HG03558 (cell line): ENCODE data around the gene RTCA.
"Not testable (repeated sequence)": the region's sequence is repeated elsewhere in the genome, so short reads cannot be mapped to it uniquely, and the experiment has no call there.

Experiments used
- ATAC-seq: cut with Tn5 transposase; IDR thresholded peaks from one replicate; pipeline ENCODE4 v1.9.1; 2021; ENCODE audit warnings: moderate number of reproducible peaks; ENCODE audit not compliant: unreplicated experiment; ENCODE audit errors: extremely low read depth

Gene RTCA

DNA sequence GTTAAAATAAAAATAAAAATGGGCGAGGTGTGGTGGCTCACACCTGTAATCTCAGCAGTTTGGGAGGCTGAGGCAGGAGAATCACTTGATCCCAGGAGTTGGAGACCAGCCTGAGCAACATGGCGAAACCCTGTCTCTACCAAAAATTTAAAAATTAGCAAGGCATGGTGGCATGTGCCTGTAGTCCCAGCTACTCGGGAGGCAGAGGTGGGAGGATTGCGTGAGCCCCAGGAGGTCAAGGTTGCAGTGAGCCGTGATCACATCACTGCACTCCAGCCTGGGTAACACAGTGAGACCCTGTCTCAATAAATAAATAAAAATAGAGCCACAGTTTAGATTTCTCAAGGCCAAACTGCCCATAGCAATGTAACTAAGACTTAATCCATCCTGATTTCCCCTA lies 9.7 kb upstream of the RTCA start:
- not testable (repeated sequence) for ATAC-seq

DNA sequence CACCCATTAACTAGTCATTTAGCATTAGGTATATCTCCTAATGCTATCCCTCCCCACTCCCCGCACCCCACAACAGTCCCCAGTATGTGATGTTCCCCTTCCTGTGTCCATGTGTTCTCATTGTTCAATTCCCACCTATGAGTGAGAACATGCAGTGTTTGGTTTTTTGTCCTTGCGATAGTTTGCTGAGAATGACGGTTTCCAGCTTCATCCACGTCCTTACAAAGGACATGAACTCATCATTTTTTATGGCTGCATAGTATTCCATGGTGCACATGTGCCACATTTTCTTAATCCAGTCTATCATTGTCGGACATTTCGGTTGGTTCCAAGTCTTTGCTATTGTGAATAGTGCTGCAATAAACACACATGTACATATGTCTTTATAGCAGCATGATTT lies 7.6 kb upstream of the RTCA start:
- ATAC-seq, result not testable (repeated sequence)

DNA sequence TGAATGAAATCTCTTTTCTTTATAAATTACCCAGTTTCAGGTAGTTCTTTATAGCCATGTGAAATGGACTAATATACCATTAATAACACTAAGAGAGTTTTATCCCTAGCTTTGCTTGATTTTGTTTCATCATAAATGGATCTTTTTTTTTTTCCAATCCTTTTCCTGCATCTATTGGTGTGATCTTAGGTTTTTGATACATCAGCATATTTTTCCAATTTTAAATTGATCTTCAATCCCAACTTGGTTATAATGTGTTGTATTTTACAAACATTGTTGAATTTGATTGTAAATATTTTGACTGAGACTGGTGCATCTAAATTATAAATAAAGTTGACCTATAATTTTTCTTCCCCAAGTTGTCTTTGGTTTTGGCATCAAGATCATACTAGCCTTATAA lies 4.3 kb upstream of the RTCA start:
- ATAC-seq, result no peak

DNA sequence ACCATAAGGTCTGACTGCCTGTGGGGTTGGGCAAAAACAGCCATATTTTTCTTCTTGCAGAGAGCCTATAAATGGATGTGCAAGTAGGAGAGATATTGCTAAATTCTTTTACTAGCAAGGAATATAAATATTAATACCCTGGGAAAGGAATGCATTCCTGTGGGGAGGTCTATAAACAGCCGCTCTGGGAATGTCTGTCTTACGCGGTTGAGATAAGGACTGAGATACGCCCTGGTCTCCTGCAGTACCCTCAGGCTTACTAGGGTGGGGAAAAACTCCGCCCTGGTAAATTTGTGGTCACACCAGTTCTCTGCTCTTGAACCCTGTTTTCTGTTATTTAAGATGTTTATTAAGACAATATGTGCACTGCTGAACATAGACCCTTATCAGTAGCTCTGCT lies 1.9 kb upstream of the RTCA start:
- not testable (repeated sequence) for ATAC-seq

DNA sequence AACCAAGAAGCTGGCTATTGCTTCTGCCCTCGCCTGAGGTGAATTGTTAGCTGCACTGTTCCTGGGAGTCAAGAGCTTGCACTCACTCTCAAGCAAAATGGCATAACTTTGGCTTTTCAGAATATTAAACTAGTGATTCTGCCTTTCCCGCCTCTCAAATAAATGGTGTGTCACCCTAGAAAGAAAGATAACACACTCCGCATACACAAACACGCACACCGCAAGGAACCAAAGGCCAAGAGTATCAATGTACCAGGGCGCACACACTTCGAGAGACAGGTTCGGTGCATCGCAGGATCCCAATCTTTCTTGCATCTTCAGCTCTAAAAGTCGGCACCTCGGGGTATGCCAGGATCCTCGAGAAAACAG lies 470 bp upstream of the RTCA start:
- peak; percentile 22 for ATAC-seq

DNA sequence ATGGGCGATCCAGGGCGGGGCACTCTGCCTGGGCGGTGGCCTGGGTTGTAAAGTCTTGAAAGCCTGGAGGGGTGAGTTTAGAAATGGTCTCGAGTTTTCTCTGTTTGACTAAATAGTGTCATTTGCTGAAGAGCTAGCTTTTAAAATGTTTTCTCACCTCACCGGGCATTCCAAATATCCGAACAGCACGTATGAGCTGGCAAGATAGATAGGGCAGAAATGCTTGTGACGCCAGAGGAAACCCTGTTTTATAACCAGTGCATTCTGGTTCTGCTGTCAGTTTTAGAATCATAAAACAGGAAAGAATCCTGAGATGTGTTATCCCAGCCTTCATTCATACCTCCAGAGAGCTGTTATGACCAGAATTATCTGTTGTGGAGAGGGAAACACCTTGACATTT lies 725 bp downstream of the RTCA start:
- ATAC-seq, result no peak

DNA sequence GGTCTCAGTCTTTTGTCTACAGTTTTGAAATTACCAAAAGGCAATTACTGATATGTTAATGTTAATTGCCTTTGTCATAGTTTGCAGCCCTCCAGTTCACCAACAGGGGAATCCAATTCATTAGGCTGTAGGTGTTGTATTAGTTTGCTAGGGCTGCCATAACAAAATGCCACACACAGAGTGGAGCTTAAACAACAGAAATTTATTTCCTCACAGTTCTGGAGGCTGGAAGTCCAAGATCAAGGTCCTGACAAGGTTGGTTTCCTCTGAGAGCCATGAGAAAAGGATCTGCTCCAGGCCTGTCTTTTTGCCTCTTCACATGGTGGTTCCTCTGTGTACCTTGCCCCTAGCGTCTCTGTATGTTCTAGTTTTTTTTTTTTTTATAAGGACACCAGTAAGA lies 1.3 kb downstream of the RTCA start:
- no peak for ATAC-seq

DNA sequence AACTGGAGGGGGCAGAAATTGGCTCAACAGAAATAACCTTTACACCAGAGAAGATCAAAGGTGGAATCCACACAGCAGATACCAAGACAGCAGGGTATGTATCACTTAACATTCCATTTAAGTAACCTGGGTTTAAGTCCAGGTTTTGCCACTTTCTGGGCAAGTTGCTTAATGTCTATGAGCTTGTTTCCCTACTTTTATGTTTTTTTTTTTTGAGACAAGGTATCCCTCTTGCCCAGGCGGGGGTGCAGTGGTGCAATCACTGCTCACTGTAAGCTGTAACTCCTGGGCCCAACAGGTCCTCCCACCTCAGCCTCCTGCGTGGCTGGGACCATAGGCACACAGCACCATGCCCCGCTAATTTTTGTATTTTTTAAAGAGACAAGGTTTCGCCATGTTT lies 2.2 kb downstream of the RTCA start:
- ATAC-seq, result no peak

DNA sequence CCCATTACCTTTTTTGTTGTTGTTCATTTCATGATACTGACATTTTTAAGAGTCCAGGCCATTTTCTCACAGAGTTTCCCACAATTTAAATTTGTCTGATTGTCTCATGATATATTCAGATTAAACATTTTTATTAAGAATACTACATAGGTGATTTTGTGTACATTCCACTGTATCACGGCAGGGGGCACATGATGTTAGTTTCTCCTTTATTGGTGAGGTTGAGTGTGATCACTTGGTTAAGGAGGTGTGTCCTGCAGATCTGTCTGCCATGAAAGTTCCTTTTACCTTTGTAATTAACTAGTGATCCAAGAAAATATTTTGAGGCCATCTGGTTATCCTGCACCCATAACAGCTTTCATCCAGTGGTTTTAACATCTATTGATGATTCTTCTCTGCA lies 11.8 kb downstream of the RTCA start:
- ATAC-seq, result no peak

DNA sequence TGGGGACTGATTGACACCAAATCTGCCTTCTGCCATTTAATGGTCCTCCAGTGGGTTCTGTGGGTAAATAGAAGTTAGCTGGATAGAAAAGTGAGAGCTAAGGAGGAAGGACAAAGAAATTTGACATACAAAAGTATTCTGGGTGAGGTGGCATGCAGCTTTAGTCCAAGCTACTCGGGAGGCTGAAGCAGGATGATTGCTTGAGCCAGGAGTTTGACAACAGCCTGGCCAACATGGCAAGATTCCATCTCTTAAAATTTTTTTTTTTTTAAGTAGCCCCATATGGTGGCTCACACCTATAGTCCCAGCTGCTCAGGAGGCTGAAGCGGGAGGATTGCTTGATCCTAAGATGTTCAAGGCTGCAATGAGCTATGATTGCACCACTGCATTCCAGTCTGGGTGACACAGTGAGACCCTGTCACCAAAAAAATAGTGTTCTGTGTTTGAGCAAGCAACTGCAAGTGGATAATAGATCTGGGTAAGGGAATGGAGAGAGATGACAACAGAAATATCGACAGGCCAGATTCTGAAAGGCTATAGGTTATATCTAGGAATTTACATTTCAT lies 13.4 kb downstream of the RTCA start:
- no peak for ATAC-seq

DNA sequence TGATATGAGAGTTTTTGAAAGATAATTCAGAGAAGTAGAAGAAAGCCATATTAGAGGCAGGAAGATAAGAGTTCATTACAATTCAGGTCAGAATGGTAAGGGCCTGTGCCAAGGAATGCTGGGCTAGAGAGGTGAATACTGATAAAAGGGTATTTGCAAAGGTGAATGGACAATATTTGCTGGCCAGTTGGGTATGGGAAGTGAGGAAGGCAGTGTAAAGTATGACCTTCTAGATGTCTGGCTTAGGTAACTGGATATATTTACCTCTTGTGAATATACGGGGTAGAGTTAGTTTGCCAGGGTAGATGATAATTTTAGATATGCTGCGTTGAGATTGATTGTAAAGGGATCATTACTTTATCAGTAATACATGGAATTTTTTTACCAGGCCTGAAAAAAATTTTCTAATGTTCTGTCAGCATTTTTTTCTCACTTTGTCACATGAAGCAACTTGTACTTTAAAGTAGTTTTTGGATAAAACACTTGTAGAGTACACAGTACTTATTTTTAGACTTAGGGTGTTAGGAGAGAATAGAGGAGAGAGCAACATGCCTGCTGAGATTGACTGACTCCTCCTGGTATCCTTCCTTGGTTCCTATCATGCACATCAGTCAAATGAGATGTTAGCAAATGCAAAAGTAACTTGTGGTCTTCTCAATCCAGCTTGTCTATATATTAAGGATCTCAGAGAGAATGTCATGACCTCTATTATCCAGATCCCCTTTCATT lies 14.1 kb downstream of the RTCA start:
- no peak for ATAC-seq

DNA sequence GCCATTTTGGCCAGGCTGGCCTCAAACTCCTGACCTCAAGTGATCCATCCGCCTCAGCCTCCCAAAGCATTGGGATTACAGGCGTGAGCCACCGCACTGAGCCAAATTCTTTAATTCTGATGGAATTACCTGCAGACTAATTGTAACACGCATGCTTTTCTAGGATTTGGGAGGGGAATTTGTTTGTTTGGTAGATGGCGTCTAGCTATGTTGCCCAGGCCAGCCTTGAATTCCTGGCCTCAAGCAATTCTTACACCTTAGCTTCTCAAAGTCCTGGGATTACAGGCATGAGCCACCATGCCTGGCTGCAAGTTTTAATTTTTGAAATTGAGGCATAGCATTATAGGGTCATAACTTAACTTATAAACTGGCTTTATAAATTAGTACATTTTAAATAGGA lies 18.6 kb downstream of the RTCA start:
- no peak for ATAC-seq

DNA sequence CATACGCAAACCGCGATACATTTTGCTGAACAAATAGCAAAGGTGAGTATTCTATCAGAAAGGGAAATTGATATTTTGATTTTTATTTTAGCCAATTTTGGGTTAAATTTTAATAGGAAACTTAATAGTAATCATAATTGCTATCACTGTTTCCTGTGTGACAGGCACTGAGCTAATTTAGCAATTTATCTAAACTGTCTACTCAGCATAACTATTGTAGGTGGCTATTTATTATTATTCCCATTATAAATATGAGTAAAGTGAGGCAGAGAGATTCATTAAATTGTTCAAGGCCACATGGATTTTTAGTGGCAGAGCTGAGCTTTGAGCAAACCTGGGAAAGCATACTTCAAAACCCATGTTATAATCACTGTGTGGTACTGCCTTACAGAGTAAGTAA lies 21.1 kb downstream of the RTCA start:
- no peak for ATAC-seq

DNA sequence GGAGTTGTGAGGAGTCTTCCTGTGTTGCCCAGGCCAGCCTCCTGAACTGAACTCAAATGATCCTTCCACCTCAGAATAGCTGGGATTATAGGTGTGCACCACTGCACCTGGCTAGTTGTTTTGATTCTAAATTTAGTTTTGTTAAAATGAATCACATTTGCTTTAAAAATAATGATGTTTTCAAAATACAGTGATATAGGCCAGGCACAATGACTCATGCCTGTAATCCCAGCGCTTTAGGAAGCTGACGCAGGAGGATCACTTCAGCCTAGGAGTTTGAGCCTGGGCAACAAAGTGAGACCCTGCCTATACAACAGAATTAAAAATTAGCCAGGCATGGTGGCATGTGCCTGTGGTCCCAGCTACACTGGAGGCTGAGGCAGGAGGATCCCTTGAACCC lies 24.3 kb downstream of the RTCA start:
- ATAC-seq, result no peak

DNA sequence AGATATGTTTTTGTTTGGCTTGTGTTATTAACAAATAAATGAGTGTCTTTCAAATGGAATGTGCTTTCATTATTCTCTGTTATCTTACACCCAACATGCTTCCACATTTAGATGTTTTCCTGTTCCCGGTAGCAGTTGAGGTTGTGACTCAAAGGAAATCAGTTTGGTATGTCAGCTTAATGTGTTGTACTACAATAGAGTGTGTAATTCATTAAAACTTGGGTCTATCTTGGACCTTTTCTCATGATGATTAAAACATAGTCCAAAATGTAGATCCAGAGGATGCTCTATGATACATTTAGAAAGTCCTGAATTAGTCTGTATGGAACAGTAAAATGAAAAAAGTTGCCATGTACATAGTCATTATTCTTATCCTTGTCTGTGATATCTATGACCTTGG lies 26.7 kb downstream of the RTCA start:
- ATAC-seq, result no peak

DNA sequence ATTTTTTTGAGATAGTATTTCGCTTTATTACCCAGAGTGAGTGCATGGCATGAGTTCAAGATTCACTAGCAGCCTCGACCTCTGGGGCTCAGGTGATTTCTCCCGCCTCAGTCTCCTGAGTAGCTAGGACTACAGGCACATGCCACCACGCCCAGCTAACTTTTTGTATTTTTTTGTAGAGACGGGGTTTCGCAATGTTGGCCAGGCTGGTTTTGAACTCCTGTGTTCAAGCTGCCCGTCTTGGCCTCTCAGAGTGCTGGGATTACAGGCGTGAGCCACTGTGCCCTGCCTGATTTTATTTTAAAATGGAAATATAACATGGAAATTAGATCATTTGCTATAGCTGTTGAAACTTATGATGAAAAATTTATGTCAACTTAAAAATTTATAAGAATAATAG lies 30.1 kb downstream of the RTCA start:
- ATAC-seq, result no peak

DNA sequence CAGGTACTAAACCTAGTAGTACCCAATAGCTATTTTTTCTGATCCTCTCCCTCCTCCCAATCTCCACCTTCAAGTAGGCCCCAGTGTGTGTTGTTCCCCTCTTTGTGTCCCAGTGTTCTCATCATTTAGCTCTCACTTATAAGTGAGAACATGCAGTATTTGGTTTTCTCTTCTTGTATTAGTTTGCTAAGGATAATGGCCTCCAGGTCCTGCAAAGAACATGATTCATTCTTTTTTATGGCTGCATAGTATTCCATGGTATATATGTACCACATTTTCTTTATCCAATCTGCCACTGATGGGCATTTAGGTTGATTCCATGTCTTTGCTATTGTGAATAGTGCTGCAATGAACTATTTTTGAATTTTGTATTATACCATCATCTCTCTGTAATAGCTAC lies 31.0 kb downstream of the RTCA start:
- ATAC-seq, result not testable (repeated sequence)

DNA sequence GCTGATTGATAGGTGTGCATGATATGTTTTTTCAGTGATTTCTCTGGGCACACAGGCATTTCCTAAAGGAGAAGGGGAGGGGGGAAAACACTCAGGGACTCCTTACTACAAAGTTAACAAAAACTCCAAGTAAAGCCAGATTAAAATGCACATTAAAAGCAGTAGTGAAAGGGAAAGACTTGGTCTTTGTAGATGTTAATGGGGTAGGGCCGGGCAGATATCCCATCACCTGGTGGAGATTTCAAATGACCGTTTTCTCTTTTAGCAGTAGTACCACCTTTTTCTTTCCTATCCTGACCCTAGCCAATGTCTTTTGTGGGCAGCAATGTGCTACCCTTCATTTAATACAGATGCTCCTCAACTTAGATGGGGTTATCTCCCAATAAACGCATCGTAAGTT lies 32.5 kb downstream of the RTCA start:
- ATAC-seq, result no peak

DNA sequence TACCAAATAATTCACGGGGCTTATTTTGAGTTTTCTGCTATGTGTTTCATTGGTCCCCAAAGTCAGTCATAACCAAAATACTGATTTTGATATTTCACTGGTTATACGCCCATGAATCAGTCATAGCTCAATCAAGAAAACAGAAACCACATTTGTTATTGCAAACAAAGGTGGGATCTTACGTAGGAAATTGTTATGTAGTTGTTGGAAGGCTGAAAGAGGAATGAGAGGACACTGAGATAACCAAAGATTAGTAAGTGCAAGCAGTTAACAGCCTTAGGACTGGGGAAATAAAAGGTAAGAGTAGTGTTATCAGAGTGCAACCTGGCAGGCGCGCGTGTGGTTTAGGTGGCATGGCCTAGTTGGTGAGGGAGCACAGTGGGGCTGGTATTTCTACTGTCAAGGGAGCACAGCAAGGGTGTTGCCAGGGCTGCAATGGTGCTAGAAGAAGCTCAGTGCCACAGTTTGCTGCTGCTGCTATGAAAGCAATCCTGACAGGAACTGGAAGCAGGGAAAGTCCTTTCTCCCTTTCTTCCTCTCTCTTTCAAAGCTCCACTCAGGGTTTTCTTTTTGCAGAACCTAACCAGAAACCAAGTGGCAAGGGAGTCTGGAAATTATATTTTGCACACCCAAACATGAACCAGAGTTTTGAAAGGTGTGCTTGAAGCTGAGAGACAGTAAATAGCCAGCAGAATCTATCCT lies 33.7 kb downstream of the RTCA start:
- no peak for ATAC-seq

DNA sequence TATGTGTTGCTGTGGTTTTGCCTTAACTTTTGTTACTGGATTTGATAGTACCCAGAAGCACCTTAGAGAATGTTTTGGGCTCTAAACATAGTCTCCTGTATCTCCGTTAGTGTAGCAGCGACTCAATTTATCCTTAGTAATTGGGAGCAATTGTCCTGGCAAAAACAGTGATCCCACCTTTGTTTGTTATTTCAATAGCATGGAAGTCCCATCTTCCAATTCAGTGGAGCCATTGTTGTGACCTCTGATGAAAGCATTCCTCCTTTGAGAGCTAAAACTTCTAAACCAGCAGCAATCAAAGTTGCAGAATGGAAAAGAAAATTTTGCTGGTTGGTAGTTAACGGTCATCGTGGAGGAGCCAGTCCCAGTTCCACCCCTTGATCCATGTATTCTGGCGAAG lies 34.7 kb downstream of the RTCA start:
- ATAC-seq, result no peak

DNA sequence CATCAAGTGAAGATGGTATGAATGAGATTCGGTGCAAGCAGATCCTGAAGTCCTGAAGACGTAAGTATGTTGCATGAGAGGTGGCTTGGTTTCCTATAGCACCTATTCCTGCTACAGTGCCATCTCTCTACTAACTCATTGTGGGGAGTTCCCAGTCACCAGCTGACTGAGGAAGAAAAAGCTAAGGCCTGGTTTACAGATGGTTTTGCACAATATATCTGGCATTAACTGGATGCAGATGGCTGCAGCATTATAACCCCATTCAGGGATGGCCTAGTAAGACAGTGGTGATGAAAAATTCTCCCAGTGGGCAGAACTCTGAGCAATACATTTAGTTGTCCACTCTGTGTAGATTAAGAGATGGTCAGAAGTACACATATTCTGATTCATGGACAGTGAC lies 36.7 kb downstream of the RTCA start:
- no peak for ATAC-seq

DNA sequence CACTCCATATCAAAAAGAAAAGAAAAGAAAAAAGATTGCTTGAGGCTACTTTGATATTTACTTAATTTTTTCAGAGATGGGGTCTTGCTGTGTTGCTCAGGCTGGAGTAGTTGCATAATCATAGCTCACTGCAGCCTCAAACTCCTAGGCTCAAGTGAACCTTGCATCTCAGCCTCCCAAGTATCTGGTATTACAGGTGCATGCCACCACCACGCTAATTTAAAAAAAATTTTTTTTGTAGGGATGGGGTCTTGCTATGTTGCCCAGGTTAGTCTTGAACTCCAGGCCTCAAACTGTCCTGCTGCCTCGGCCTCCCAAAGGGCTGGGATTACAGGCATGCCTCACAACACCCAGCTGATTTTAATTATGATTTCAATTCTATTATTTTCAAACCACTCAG lies 38.2 kb downstream of the RTCA start:
- ATAC-seq, result no peak
